HL-60 (cell line): ENCODE results near the gene TSPAN15.

Experiments used
- CTCF ChIP-seq: IDR thresholded peaks from one replicate; pipeline ENCODE4 v1.5.1; 2011; ENCODE audit warnings: low read length, control low read depth, inconsistent platforms; ENCODE audit not compliant: insufficient read depth
- GABPA ChIP-seq: IDR thresholded peaks from 2 replicates; pipeline ENCODE4 v1.6.1; 2012; ENCODE audit warnings: low read depth
- POLR2AphosphoS5 ChIP-seq: IDR thresholded peaks from 2 replicates; pipeline ENCODE4 v1.6.1; 2012; ENCODE audit warnings: low read depth
- REST ChIP-seq: IDR thresholded peaks from 2 replicates; pipeline ENCODE4 v1.6.1; 2012; ENCODE audit warnings: low read depth; ENCODE audit not compliant: insufficient replicate concordance
- SPI1 ChIP-seq: IDR thresholded peaks from 2 replicates; pipeline ENCODE4 v1.6.1; 2012; ENCODE audit warnings: low read depth, mild to moderate bottlenecking, borderline replicate concordance

GRCh38 chr10:69516796-69517195 lies 65.5 kb downstream of the TSPAN15 start:
- TF ChIP-seq CTCF (no peak), GABPA (no peak), REST (no peak), SPI1 (no peak), POLR2AphosphoS5 (no peak)
